ENCODE results near the gene ITGB1.

ITGB1 gene

GRCh38 chr10:32940321-32941301, 17.4 kb downstream of the ITGB1 start:
- Histone ChIP-seq H3K36me3 (peaks cover 27% of the 10 kb centered on the region), H3K9me3 (0 out of 2 replicates have a peak, but pooled peaks cover 3% of the 10 kb centered on the region), H3K4me3 (no peak overlapping the region), H3K4me1 (peaks cover 32% of the 10 kb centered on the region), H3K27ac (no peak overlapping the region), H4K20me1 (peaks cover 85% of the 10 kb centered on the region), H3K4me2 (no peak overlapping the region), H3K27me3 (no peaks in the 10 kb centered on the region), H3K9ac (no peak overlapping the region)
- TF ChIP-seq Cebpa-rat (IDR thresholded peaks at IDR 0.05), result no peak

- no peaks in the 10 kb centered on the region for H3K27me3 ChIP-seq
- H3K27ac ChIP-seq, result no peak overlapping the region
- H3K9me3 ChIP-seq, result 0 out of 2 replicates have a peak, but pooled peaks cover 2% of the 10 kb centered on the region
- H3K4me3 ChIP-seq, result no peak overlapping the region
- no peak overlapping the region for H3K9ac ChIP-seq
- no peak for TF ChIP-seq Cebpa-rat (IDR thresholded peaks at IDR 0.05)
- peaks cover 35% of the 10 kb centered on the region for H3K36me3 ChIP-seq
- peaks cover 93% of the 10 kb centered on the region for H4K20me1 ChIP-seq
- H3K4me2 ChIP-seq, result no peak overlapping the region
- peaks cover 32% of the 10 kb centered on the region for H3K4me1 ChIP-seq
Observed at GRCh38 chr10:32939296-32940111, 18.5 kb downstream of the ITGB1 start.

GRCh38 chr10:32938554-32939061, 19.4 kb downstream of the ITGB1 start:
- peaks cover 85% of the 10 kb centered on the region for H4K20me1 ChIP-seq
- no peak overlapping the region for H3K27ac ChIP-seq
- no peaks in the 10 kb centered on the region for H3K27me3 ChIP-seq
- no peaks in the 10 kb centered on the region for H3K9me3 ChIP-seq
- H3K4me2 ChIP-seq, result no peak overlapping the region
- peaks cover 23% of the 10 kb centered on the region for H3K4me1 ChIP-seq
- no peak overlapping the region for H3K9ac ChIP-seq
- no peak for TF ChIP-seq Cebpa-rat (IDR thresholded peaks at IDR 0.05)
- no peak overlapping the region for H3K4me3 ChIP-seq
- peaks cover 36% of the 10 kb centered on the region for H3K36me3 ChIP-seq

- no peak overlapping the region for H3K27ac ChIP-seq
- peaks cover 18% of the 10 kb centered on the region for H3K4me1 ChIP-seq
- H3K9ac ChIP-seq, result no peak overlapping the region
- no peak overlapping the region for H3K4me2 ChIP-seq
- peaks cover 78% of the 10 kb centered on the region for H4K20me1 ChIP-seq
- H3K27me3 ChIP-seq, result no peaks in the 10 kb centered on the region
- no peak for TF ChIP-seq Cebpa-rat (IDR thresholded peaks at IDR 0.05)
- no peak overlapping the region for H3K4me3 ChIP-seq
- peaks cover 41% of the 10 kb centered on the region for H3K36me3 ChIP-seq
- no peaks in the 10 kb centered on the region for H3K9me3 ChIP-seq
Observed at GRCh38 chr10:32937911-32938424, 20.1 kb downstream of the ITGB1 start.

- Histone ChIP-seq H3K4me2 (no peak overlapping the region), H4K20me1 (peaks cover 25% of the 10 kb centered on the region), H3K4me3 (no peak overlapping the region), H3K27me3 (no peaks in the 10 kb centered on the region), H3K9me3 (peaks cover 8% of the 10 kb centered on the region; the same call in 1 of the 2 replicates), H3K36me3 (peaks cover 62% of the 10 kb centered on the region), H3K4me1 (no peaks in the 10 kb centered on the region), H3K9ac (no peak overlapping the region), H3K27ac (no peak overlapping the region)
- TF ChIP-seq Cebpa-rat (IDR thresholded peaks at IDR 0.05), result no peak
Observed at GRCh38 chr10:32932225-32932729, 25.8 kb downstream of the ITGB1 start.

- no peak overlapping the region for H3K9ac ChIP-seq
- H4K20me1 ChIP-seq, result peaks cover 21% of the 10 kb centered on the region
- peaks cover 13% of the 10 kb centered on the region for H3K9me3 ChIP-seq
- H3K4me3 ChIP-seq, result no peak overlapping the region
- no peaks in the 10 kb centered on the region for H3K4me1 ChIP-seq
- H3K27me3 ChIP-seq, result no peaks in the 10 kb centered on the region
- no peak overlapping the region for H3K27ac ChIP-seq
- no peak overlapping the region for H3K4me2 ChIP-seq
- TF ChIP-seq Cebpa-rat (IDR thresholded peaks at IDR 0.05), result no peak
- H3K36me3 ChIP-seq, result peaks cover 69% of the 10 kb centered on the region
Observed at GRCh38 chr10:32931593-32931992, 26.4 kb downstream of the ITGB1 start.

- peaks cover 6% of the 10 kb centered on the region; the same call in 1 of the 2 replicates for H4K20me1 ChIP-seq
- H3K9me3 ChIP-seq, result peaks cover 20% of the 10 kb centered on the region
- H3K9ac ChIP-seq, result no peak overlapping the region
- peaks cover 72% of the 10 kb centered on the region for H3K36me3 ChIP-seq
- H3K27me3 ChIP-seq, result no peaks in the 10 kb centered on the region
- no peaks in the 10 kb centered on the region for H3K4me1 ChIP-seq
- no peak overlapping the region for H3K4me3 ChIP-seq
- no peak for TF ChIP-seq Cebpa-rat (IDR thresholded peaks at IDR 0.05)
- H3K27ac ChIP-seq, result no peak overlapping the region
- H3K4me2 ChIP-seq, result no peak overlapping the region
Observed at GRCh38 chr10:32930036-32930435, 28.0 kb downstream of the ITGB1 start.

- Histone ChIP-seq H3K4me3 (no peak overlapping the region), H3K9me3 (peaks cover 20% of the 10 kb centered on the region), H3K9ac (no peak overlapping the region), H3K4me1 (no peaks in the 10 kb centered on the region), H3K27me3 (no peaks in the 10 kb centered on the region), H3K4me2 (no peak overlapping the region), H3K36me3 (peaks cover 72% of the 10 kb centered on the region), H4K20me1 (0 out of 2 replicates have a peak, but pooled peaks cover 2% of the 10 kb centered on the region), H3K27ac (no peak overlapping the region)
- no peak for TF ChIP-seq Cebpa-rat (IDR thresholded peaks at IDR 0.05)
Observed at GRCh38 chr10:32929634-32930033, 28.4 kb downstream of the ITGB1 start.

GRCh38 chr10:32927750-32928149, 30.3 kb downstream of the ITGB1 start:
- no peaks in the 10 kb centered on the region for H3K4me1 ChIP-seq
- no peaks in the 10 kb centered on the region for H3K27me3 ChIP-seq
- H3K36me3 ChIP-seq, result peaks cover 73% of the 10 kb centered on the region
- no peak overlapping the region for H3K27ac ChIP-seq
- TF ChIP-seq Cebpa-rat (IDR thresholded peaks at IDR 0.05), result no peak
- no peak overlapping the region for H3K4me3 ChIP-seq
- H4K20me1 ChIP-seq, result no peaks in the 10 kb centered on the region
- H3K4me2 ChIP-seq, result no peak overlapping the region
- H3K9me3 ChIP-seq, result peaks cover 20% of the 10 kb centered on the region
- H3K9ac ChIP-seq, result no peak overlapping the region

Measured in BLaER1 (cell line).